Stimulated activated naive CD4-positive, alpha-beta T cell (primary cell): ENCODE results near the gene PPIH.
"Not testable (repeated sequence)": the region's sequence is repeated elsewhere in the genome, so short reads cannot be mapped to it uniquely, and the experiment has no call there.

Experiments
- DNase-seq, 6 experiments: peaks; one replicate each; lab custom pipeline; 2025; lab: John Stamatoyannopoulos, UW

Gene PPIH

DNA sequence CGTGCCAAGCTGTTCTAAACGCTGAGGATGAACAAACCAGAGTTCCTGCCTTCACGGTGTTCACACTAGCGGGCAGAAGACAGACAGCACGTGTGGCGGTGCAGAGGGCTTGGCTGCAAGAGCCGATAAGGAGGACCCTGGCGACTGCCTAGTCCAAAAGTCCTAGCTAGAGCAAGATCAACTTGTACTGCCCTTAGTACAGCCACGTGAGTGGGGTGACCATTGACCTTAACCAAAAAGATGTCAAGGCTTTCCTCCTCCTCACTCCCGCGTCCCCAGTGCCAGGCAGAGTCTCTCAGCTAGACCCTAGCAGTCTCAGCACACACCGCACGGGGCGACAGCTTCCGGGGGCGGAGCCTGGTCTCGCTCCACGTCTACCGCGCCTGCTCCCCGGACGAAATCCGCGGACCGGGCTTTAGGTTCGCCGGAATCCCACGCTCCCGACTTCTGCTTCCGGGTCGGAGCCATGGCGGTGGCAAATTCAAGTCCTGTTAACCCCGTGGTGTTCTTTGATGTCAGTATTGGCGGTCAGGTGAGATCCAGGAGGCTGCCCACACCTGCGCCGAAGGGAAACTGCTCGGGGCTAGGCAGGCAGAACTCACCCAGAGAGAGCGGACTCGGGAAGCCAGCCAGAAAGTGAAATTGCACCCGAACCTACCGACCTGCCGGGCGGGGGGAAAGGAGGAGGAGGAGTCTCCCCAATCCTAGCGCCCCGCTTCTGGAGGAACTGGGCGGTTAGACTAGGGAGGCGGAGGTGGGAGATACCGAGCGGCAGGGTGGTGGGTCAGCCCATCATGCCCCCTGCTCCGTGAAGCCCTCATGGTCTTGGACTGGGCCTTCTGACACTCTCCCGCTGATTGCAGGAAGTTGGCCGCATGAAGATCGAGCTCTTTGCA, at the start of gene PPIH:
Gene PPIH, plus strand, starts transcription at position 443 of the 896 bp plus-strand sequence. Its CDS starts 24 bp downstream, at position 467.
- peak; percentile 88 to 92 (median 90) for DNase-seq

DNA sequence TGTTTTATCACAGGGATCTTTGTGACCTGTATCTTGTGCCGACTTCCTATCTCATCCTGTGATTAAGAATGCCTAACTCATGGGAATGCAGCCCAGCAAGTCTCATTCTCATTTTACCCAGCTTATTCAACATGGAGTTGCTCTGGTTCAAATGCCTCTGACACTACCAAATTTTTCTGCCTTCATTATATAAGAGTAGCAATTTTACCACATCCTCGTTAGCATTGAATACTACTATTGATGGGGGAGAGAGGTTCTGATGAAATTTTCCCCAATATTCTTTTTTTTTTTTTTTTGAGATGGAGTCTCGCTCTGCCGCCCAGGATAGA, 44.5 kb upstream of the PPIH start:
- DNase-seq = no peak

DNA sequence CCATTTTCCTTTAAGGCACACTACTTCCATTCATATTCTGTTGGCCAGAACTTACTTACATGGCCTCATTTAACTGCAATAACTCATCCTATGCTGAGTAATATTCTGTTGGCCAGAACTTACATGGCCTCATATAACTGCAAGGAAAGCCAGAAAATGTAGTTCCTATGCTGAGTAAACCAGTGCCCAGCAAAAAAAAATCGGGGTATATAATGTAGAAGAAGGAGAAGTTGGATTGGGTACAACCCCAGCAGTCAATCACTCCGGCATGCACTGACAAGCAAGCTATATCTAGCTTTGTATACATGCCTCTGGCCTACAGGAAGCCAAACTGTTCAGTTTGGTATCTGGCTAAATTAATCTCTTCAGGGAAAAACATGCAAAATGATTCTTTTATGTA, 39.4 kb upstream of the PPIH start:
- DNase-seq = no peak

GRCh38 chr1:42620307-42620706, 37.9 kb upstream of the PPIH start:
- no peak for DNase-seq

- not testable (repeated sequence) for DNase-seq
These were observed 37.0 kb upstream of the PPIH start for GRCh38 chr1:42621180-42621579.

DNA sequence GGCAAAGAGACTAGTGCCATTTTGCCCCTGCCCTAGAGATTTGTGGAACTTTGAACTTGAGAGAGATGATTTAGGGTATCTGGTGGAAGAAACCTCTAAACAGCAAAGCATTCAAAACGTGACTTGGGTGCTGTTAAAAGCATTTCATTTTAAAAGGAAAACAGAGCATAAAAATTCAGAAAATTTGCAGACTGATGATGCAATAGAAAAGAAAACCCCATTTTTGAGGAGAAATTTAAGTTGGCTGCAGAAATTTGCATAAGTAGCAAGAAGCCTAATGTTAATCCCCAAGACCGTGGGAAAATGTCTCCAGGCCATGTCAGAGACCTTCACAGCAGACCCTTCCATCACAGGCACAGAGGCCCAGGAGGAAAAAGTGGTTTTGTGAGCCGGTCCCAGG, 31.0 kb upstream of the PPIH start:
- DNase-seq = not testable (repeated sequence)

- no peak for DNase-seq
These were observed 19.1 kb upstream of the PPIH start for GRCh38 chr1:42639116-42639515.

- DNase-seq = no peak
These were observed 12.2 kb upstream of the PPIH start for GRCh38 chr1:42646056-42646455.

DNA sequence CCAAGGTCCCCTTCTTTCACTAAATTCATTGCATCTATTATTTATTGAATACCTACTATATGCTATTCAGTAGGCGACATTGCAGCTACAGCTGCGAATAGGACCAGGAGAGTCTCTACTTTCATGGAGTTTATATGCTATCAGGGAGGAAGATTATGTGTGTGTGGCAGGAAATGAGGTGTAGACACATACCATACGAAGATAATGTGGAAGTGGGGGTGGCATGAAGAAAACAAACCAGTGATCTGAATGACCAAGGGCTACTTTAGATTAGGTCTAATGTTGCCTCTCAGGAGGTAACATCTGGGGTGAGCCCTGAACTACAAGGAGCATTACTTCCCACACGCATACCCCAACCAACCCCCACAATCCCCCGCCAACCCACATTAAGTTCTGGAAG, 1.0 kb upstream of the PPIH start:
- DNase-seq = peak in 1 of 6 experiments; percentile 5

GRCh38 chr1:42658877-42659337, 684 bp downstream of the PPIH start:
- DNase-seq = no peak

DNA sequence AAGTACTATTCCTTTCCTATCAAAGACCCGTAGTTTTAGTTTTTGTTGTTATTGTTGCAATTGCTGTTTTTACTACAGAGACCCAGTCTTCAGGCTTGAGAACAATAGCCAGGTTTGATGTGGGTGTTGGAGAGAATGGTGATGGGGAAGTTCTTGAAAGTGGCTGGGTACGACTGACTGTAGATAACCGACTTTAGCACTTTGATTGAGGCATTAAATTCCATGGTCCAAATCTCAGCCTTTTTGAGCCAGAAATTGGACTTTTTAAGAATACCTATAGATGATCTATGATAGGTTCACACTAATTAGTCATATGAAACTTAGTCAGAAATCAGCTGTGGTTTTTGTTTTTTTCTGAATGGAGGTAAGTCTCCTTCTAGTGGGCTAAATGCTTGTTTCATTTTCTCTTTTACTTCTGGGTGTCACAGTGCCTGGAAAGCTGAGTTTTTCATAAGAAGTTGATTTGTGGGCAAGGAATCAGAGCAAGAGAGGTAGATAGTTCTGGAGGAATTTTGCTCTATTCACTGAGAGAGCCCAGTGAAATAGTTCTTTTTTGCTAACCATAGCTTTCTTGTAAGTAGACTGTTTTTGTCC, 2.8 kb downstream of the PPIH start:
- no peak for DNase-seq

DNA sequence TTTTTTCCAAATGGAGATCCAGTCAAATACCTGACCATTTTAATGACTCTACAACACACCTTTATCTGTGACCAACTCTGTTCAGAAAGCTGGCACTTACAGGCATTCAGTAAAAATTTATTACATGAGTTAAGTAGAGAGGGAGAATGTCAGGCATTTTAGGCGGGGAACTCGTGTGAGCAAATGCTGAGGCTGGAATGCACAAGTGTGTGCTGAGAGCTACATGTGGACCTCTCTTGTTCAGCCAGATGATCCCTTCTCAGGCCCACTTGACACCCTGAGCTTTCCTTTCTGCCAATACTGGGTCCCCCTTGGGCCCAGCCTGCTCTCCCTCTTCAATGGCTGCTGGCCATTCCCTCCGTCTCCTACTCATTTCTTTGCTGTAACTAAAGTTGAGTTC, 11.7 kb downstream of the PPIH start:
- no peak for DNase-seq

DNA sequence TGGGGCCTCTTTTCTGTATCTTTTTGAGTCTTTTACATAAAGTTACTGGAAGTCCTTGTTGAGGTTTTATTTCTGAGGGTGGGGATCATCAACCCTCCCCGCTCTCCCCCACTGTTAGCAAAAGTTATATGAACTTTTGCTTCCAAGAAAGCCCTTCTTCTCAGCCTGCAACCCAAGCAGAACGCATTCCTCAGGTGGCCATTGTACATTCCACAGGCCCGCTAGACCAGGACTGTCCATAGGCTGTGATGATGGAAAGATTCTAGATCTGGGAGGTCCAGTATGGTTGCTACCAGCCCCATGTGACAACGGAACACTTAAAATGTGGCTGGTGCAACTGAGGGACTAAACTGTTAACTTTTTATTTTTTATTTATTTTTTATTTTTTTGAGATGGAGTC, 12.2 kb downstream of the PPIH start:
- no peak for DNase-seq

DNA sequence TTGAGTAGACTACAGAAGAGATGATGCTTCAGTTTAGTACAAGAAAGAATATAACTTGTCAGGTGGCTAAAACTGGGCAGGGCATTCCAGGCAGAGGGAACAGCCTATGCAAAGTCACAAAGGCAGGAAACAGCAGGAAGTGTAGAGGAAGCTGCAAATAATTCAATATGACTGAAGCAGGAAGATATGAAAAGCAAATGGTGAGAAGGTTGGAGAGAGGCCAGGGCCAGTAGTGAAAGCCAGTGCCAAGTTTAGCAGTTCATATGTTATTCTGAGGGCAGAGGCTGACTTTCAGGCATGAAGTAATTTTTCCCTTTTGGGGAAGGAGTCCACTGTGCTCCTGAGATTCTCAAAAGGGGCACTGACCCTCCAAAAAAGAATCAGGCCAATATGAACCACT, 16.0 kb downstream of the PPIH start:
- DNase-seq = no peak

DNA sequence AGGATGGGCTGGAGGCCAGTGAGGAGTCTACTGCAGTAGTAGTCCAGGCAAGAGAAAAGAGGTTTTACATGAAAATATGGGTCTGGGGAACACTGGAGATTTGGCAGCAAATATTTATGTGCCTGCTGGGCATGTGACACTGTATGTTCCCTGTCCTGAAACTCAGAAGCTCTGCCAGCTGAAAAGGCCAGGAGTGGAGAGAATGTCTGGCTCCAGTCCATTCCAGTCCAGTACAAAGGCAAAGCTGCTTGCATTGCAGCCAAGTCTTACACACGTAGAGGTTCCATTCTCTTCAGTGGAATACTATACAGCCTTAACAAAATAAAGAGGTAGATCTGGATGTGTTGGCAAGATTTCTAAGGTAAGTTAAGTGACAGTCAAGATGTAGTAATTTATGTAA, 16.5 kb downstream of the PPIH start:
- no peak for DNase-seq

GRCh38 chr1:42675467-42675866, 17.2 kb downstream of the PPIH start:
- no peak for DNase-seq

DNA sequence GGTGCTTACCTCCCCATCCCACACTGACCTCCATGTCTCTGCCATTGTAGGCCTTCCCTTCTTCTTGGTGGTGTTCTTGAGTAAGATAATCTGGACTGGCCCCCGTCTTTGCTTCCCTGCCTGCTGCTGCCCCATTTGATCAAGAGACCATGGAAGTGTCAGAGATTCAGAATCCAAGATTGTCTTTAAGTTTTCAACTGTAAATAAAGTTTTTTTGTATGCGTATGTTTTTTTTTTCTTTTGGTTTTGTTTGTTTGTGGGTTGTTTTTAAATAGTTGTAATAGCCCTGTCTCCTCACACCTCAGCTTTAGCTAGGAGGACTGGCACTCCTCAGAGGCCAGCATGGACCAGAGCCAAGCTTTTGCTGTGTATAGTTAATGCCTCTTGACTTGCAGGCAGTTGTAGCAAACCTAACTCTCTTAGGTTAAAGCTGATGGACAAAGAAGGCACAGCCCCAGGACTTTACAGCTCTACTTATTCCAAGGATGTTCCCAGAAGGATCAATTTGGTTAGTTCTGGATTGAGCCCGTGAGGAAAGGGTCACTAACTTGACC, 18.4 kb downstream of the PPIH start:
- no peak for DNase-seq

DNA sequence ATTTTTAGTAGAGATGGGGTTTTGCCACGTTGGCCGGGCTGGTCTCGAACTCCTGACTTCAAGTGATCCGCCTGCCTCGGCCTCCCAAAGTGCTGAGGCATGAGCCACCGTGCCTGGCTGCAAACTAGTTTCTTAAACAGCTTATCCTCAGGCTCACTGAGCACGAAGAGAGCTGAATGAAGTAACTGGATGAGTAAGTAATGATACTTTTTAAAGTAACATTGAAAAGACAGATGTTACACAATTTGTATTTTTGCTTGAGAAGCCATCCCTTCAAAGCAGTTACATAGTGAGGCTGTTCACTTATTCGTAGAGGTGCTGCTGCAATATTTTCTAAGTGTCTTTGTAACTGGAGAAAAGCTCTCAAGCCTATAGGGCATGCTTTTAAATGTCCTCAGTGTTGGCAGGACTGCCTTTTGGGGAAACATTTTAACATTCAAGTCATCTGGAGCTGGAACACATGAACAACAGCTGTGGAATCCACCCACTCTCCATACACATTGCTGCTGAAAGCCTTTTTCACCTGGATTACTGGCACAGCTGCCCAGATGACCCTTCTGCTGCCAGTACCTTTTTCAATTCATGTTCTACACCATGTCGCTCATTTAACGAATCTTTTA, 21.3 kb downstream of the PPIH start:
- no peak for DNase-seq

GRCh38 chr1:42680055-42680454, 21.8 kb downstream of the PPIH start:
- no peak for DNase-seq

GRCh38 chr1:42680921-42681683, 22.9 kb downstream of the PPIH start:
- peak in 3 of 6 experiments; percentile 46 to 68 (median 61) for DNase-seq

DNA sequence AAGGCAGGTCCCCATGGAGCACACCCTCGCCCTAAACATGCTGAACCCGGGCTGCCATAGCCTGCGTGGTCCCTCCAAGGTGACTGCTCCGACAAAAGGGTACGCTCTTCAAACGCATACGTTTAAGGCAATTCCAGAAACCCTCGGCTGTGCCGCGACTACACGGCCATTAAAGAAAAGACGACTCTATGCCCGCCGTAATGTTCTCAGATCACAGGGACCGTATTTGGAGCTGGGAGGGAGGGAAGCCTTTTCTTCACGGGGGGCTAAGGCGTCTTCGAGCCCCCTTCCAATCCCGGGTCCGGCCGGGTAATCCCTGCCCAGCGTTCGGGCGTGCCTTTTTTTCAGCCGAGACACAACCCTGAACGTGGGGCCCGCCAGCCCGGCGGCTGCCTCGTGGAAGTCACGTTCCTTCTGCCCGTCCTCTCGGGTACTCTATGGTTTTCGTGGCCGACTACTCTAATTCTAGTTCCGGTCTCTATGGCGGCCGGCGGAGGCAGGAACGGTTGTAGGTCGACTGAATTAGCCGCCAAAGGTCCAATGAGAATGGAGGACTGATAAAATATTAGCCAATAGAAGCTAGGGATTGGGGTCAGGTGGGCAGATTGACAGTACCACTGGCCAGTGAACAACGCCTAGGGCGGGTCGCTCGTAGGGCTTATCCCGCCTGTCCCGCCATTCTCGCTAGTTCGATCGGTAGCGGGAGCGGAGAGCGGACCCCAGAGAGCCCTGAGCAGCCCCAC, 23.7 kb downstream of the PPIH start, which contains the start of gene YBX1:
Gene YBX1, plus strand, starts transcription at position 678 of the 743 bp plus-strand sequence. CDS start 148 bp downstream, outside the sequence.
- DNase-seq = peak; percentile 91 to 97 (median 94)
